COLO668 (cell line): ENCODE measurements around the gene CTRB1.
"Not testable (repeated sequence)": the region's sequence is repeated elsewhere in the genome, so short reads cannot be mapped to it uniquely, and the experiment has no call there.

ENCODE experiments used
- DNase-seq: peaks from one replicate; lab custom pipeline; 2025; ENCODE audit not compliant: unreplicated experiment; lab: John Stamatoyannopoulos, UW

CTRB1 gene

DNA sequence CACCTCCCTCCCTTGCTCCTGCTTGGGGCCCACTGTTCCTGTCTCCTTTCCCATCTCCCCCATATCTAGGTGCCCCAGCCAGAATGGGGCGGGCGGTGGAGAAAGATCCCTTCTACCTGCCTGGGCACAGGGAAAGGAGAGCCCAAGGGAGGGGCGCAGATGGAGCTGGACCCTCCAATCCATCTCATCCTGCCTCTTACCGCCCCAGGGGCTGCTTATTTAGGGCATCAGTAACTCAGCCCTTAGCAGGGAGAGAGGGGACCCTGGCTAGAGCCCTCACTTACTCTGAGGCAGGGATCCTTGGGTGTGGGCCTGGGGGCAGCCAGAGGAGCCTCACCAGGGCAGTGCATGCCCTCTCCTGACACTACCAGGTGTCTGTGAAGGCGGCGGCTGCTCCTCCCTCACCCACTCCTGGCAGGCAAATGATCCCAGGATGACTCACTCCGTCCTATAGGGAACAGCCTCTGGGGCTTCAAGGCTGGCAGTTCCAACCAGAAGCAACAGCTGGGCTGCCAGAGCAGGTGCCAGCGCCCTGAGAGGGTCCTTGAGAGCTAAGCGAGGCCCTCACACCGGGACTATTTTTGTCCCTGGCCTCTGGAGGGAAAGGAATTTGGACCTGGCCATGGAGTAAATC lies 49.0 kb downstream of the CTRB1 start:
- DNase-seq, result peak; percentile 90

DNA sequence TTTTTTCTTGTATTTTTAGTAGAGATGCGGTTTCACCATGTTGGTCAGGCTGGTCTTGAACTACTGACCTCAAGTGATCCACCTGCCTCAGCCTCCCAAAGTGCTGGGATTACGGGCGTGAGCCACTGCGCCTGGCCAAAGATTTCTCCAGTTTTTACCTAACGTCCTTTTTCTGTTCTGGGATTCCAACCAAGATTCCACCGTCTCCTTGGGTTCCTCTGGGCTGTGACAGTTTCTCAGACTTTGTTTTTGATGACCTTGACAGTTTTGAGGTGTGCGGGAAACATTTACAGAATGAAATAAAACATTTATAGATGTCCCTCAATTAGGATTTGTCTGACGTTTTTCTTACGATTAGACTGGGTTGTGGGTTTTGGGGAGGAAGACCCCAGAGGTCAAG lies 50.6 kb downstream of the CTRB1 start:
- DNase-seq, result not testable (repeated sequence)

DNA sequence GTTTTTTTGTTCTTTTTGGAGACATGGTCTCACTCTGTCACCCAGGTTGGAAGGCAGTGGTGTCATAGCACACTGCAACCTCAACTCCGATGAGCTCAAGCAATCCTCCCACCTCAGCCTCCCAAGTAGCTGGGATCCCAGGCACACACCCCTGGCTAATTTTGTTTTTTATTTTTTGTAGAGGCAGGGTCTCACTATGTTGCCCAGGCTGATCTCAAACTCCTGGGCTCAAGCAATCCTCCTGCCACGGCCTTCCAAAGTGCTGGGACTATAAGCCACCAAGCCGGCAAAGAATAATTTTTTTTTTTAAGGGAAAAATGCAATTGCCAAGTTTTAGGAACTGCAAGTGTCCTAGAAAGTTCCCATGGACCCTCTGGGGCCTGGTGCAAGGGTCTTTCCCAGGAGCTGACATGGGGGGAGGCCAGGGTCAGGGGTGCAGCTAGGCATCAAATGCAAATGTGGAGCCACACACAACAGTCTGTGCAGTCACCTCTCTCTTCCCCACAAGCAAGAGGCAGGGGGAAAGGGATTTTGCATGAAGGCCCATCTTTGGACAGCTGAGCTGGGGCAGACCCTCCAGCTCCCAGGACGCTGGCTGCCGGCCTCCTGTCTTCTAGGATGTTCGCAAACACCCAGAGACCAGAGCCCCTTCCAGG lies 52.8 kb downstream of the CTRB1 start:
- no peak for DNase-seq

DNA sequence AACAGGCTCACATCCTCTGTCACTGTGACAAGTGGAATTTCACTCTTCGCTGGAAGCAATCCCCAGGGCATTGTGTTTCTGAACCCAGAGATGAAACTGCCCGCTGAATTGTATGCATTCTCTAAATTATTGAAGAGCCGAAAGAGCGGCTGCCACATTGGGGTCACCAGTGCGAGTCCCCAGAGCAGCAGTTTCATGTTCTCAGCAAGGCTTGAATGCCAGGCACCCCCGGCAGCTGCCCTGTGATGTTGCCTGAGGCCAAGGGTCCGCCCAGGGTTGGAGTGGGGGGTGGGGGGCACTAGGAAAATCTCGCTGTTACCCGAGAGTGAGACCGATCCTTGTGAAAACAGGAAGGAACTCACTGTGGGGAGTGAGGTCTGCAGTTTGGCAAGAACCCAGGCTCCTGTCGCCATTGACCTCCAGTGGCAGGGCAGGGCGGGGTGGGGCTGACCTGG lies 53.3 kb downstream of the CTRB1 start:
- no peak for DNase-seq

DNA sequence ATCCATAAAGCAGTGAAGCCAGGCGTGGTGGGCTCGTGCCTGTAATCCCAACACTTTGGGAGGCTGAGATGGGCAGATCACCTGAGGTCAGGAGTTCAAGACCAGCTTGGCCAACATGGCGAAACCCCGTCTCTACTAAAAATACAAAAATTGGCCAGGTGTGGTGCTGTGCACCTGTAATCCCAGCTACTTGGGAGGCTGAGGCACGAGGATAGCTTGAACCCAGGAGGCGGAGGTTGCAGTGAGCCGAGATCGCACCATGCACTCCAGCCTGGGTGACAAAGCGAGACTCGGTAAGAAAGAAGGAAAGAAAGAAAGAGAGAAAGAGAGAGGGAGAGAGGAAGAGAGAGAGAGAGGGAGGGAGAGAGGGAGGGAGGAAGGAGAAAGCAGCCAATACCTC lies 53.8 kb downstream of the CTRB1 start:
- not testable (repeated sequence) for DNase-seq

DNA sequence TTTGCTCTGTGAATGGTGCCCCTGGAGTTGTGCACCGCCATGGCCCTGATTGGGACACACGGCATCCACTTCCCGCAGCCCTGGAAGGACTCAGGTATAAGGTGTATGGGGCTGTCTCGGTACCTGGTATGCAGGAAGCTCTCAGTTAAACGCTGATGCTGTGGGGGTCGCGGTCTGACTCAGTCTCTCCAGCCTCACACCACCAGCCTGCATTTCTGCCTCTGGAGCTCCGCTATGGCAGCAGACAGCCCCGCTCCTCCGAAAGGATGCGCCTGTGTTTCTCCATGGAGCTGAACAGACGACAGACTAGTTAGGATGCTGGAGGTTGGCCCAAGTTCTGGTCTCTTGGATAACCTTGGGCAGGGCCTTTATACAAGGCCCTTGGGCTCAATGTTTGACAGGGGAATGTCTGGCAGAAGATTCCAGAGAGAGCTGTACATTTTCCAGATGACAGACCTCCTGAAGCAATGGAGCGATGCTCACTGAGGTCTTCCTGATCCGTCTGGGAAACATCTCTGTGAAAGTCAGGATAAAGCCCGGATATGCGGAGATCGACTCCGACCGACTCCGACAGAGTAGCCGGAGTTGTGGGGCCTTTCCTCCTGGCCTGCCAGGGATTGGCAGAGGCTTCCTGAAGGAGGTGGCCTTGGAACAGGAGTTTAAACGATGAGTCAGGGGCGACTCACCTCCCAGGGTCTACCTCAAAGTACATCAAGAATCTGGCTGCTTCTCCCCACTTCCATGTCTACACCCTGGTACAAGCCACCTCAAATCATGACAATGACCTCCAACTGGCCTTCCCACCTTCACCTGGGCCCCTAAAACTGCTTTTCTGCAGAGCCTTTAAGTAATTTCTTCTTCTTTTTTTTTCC lies 54.5 kb downstream of the CTRB1 start:
- no peak for DNase-seq
